Measurements from ENCODE around the gene CATSPER1.

DNA sequence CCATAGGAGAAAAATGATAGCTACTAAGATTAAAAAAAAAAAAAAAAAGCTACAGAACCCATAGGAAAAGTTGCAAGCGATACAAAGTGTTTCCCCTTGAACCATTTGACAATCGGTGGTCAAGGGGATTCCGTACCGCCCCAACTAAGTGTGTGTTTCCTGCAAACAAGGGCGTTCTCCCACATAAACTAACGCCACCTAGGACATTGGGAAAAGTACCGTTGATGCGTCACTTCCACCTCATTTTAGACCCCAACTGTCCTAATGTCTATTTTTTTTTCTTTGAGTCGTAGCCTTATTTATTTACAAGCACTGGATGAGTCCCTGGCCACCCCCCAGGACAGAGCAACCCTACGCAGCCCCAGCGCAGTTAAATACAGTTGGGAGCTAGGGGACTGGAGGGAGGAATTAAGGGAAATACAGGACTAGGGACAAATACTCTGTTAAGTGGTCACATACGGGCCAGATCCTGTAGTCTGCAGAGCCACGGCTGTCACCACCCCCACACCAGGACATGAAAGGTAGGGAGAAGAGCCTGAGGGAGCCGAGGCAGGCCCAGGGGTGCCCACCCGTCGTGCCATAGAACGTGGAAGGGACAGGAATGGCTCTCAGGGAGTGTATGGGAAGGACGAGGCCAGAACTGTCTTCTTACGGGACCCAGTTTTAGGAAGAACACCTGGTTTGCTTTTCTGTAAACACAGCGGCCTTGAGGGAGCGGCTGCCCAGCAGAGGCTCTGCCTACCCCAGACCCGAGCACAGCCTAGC is 43.3 kb downstream of the CATSPER1 start:
- TF ChIP-seq CTCF (conservative IDR thresholded peaks at IDR 0.05; ENCODE audit: low read depth, low read length) (no peak), EZH2phosphoT487 (IDR thresholded peaks at IDR 0.05; ENCODE audit: borderline replicate concordance, low read length) (no peak)
